Stimulated activated naive CD4-positive, alpha-beta T cell (primary cell): ENCODE results near the gene BORCS6.
"Not testable (repeated sequence)": the region's sequence is repeated elsewhere in the genome, so short reads cannot be mapped to it uniquely, and the experiment has no call there.

Experiments used
- DNase-seq, 6 experiments: peaks; one replicate each; lab custom pipeline; 2025; lab: John Stamatoyannopoulos, UW

The BORCS6 gene

GRCh38 chr17:8189711-8190477 lies at the start of gene BORCS6:
Gene BORCS6 (minus strand): TSS chr17:8190180. CDS start chr17:8190140, 40 bp downstream.
- peak; percentile 86 to 96 (median 93) for DNase-seq

- DNase-seq: no peak
These were observed 47.9 kb upstream of the BORCS6 start for GRCh38 chr17:8237886-8238285.

GRCh38 chr17:8237175-8237574 lies 47.2 kb upstream of the BORCS6 start:
- DNase-seq: no peak

- DNase-seq: no peak
These were observed 45.7 kb upstream of the BORCS6 start for GRCh38 chr17:8235676-8236075.

GRCh38 chr17:8234361-8235270 lies 44.6 kb upstream of the BORCS6 start:
- DNase-seq: no peak

GRCh38 chr17:8231701-8232100 lies 41.7 kb upstream of the BORCS6 start:
- no peak for DNase-seq

GRCh38 chr17:8227238-8227581 lies 37.2 kb upstream of the BORCS6 start:
- no peak for DNase-seq

GRCh38 chr17:8226536-8227237 lies 36.7 kb upstream of the BORCS6 start:
- DNase-seq: peak in 2 of 6 experiments; percentile 25 to 32

- DNase-seq: peak; percentile 39 to 86 (median 66)
These were observed 36.0 kb upstream of the BORCS6 start for GRCh38 chr17:8225813-8226535.

- no peak for DNase-seq
These were observed 35.2 kb upstream of the BORCS6 start for GRCh38 chr17:8224891-8225812.

- peak in 3 of 6 experiments; percentile 14 to 46 (median 33) for DNase-seq
These were observed 33.6 kb upstream of the BORCS6 start for GRCh38 chr17:8223356-8224126.

- peak; percentile 84 to 98 (median 90) for DNase-seq
These were observed 32.8 kb upstream of the BORCS6 start for GRCh38 chr17:8222630-8223355.

GRCh38 chr17:8222380-8222629 lies 32.3 kb upstream of the BORCS6 start:
- no peak for DNase-seq

GRCh38 chr17:8221663-8222379 lies 31.8 kb upstream of the BORCS6 start:
- peak; percentile 83 to 98 (median 90) for DNase-seq

- peak; percentile 75 to 91 (median 82) for DNase-seq
These were observed 31.0 kb upstream of the BORCS6 start for GRCh38 chr17:8220783-8221662.

- not testable (repeated sequence) for DNase-seq
These were observed 24.0 kb upstream of the BORCS6 start for GRCh38 chr17:8214000-8214399.

GRCh38 chr17:8212312-8213180 lies 22.6 kb upstream of the BORCS6 start:
- no peak for DNase-seq
